ENCODE results near the gene ALK.

DNA sequence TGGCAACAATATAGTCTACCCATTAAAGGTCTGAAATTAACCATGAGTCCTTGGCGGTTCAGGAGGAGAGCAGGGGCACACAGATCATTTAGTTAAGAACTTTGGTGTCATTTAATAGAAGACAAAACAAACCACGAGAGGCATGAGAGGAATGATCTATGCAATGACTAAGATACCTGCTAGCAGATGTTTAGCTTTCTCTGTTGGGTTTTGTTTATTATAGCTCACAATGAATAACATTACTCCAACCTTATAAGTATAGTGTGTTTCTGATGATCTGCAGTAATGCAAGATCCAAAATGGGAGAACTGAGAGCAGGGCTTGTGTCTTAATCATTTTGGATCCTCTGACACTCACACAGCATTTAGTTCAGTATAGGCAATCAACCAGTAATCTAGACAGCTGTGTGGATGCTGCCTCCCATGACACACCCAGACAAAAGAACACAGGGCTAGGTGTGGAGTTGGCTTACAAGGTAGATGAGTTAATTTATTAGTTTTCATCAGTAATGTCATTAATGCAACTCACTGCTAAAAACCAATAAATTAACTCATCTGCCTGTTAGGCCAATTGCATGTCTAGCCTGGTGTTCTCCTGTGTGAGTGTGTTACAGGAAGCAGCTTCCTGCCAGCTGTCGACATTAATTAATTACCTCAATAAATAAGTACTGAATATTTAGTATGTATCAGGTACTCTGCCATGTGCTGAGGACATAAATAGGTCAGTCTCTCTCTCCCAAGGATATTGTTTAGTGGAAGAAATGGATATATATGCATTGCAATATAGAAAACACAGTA, 713.8 kb downstream of the ALK start:
- TF ChIP-seq, protein P1, sequence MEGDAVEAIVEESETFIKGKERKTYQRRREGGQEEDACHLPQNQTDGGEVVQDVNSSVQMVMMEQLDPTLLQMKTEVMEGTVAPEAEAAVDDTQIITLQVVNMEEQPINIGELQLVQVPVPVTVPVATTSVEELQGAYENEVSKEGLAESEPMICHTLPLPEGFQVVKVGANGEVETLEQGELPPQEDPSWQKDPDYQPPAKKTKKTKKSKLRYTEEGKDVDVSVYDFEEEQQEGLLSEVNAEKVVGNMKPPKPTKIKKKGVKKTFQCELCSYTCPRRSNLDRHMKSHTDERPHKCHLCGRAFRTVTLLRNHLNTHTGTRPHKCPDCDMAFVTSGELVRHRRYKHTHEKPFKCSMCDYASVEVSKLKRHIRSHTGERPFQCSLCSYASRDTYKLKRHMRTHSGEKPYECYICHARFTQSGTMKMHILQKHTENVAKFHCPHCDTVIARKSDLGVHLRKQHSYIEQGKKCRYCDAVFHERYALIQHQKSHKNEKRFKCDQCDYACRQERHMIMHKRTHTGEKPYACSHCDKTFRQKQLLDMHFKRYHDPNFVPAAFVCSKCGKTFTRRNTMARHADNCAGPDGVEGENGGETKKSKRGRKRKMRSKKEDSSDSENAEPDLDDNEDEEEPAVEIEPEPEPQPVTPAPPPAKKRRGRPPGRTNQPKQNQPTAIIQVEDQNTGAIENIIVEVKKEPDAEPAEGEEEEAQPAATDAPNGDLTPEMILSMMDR (conservative IDR thresholded peaks at IDR 0.05; ENCODE audit: low read depth, low read length): no peak
- no peak for TF ChIP-seq EZH2 (IDR thresholded peaks at IDR 0.05; ENCODE audit: borderline replicate concordance, low read depth, low read length, poor library complexity, severe bottlenecking)

Measured in A673 (cell line).